Omental fat pad (tissue), 4 donors: ENCODE data around the gene SPEM1. TPM values are rescaled to one million over a fixed set of nuclear protein-coding genes. Genes with fewer than 3 reads are reported as not detected.

Experiments
- ATAC-seq: fragments of 150-250 bp; one replicate; pipeline ENCODE4 v1.9.1; 2016; ENCODE audit warnings: mild to moderate bottlenecking, moderate library complexity; ENCODE audit not compliant: low FRiP score
- DNase-seq: peaks from one replicate; pipeline ENCODE4 v3.0.0-alpha.2; 2019; ENCODE audit warnings: low spot score
- CTCF ChIP-seq, 3 donors: fragments of 450-650 bp; IDR thresholded peaks; one replicate each; pipeline ENCODE4 v1.5.1; 2016 to 2017; ENCODE audit warnings: antibody characterized with exemption in 3 of 3, mild to moderate bottlenecking in 3 of 3, moderate library complexity in 2 of 3
- total RNA-seq, 4 donors: library from RNA; depleted of rRNA; stranded (reverse); fragments of >200 nt; gene quantifications; one replicate each; pipeline ENCODE4 v1.1.0, GENCODE V29; 2016

SPEM1 gene
- total RNA-seq, 4 donors from 2014 or later: not detected

- no peak for DNase-seq
- ATAC-seq: no peak
- TF ChIP-seq CTCF (IDR thresholded peaks at IDR 0.05): no peak
Observed at GRCh38 chr17:7391307-7391706, 28.8 kb upstream of the SPEM1 start.

- TF ChIP-seq CTCF (IDR thresholded peaks at IDR 0.05): no peak
- ATAC-seq: no peak
- no peak for DNase-seq
Observed at GRCh38 chr17:7392696-7393612, 27.2 kb upstream of the SPEM1 start.

- ATAC-seq (peak; percentile 35), DNase-seq (no peak)
- TF ChIP-seq CTCF (IDR thresholded peaks at IDR 0.05): no peak
Observed at GRCh38 chr17:7393613-7394451, 26.3 kb upstream of the SPEM1 start.

- peak; percentile 89 for ATAC-seq
- no peak for DNase-seq
- no peak for TF ChIP-seq CTCF (IDR thresholded peaks at IDR 0.05)
Observed at GRCh38 chr17:7394452-7395191, 25.5 kb upstream of the SPEM1 start, which contains the start of gene PLSCR3. TSS of gene PLSCR3 (minus strand) at chr17:7394525. CDS start at chr17:7394110, 415 bp downstream.

- no peak for TF ChIP-seq CTCF (IDR thresholded peaks at IDR 0.05)
- DNase-seq: no peak
Observed at GRCh38 chr17:7396147-7396546, 24.0 kb upstream of the SPEM1 start.

GRCh38 chr17:7398612-7399011 is 21.5 kb upstream of the SPEM1 start:
- DNase-seq (no peak), ATAC-seq (no peak)
- TF ChIP-seq CTCF (IDR thresholded peaks at IDR 0.05): no peak

More at GRCh38 chr17:7396147-7396546, 24.0 kb upstream of the SPEM1 start:
- no peak for ATAC-seq
